ENCODE measurements around the gene PKNOX1.
"Not testable (repeated sequence)": the region's sequence is repeated elsewhere in the genome, so short reads cannot be mapped to it uniquely, and the experiment has no call there.

Gene PKNOX1

DNA sequence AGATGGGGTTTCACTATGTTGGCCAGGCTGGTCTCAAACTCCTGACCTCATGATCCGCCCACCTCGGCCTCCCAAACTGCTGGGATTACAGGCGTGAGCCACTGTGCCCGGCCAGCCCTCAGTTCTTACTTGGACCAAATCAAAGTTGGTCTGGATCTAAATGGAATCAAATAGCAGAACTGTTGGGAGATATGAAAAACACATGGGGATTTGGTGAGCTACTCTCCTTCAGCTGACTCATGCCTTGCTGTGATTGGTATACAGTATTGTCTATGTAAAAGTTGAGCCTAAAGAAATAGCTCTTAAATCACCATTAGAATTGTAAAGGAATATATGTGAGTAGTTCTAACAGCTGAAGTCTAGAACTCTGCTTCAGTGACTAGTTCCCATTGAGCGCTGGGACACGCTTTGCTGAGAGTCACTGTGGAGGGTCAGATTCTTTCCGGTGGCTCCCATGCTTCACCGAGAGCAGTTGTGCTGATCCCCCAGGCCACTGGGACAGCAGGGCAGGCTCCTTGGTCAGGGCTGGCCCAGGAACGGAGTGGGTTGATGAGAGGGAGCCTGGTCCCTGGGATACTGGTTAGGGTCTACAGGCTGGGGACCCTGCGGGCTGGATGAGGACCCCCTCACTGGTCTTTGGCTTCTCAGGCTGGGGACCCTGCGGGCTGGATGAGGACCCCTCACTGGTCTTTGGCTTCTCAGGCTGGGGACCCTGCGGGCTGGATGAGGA is 14.0 kb downstream of the PKNOX1 start:
- TF ChIP-seq, protein P1, sequence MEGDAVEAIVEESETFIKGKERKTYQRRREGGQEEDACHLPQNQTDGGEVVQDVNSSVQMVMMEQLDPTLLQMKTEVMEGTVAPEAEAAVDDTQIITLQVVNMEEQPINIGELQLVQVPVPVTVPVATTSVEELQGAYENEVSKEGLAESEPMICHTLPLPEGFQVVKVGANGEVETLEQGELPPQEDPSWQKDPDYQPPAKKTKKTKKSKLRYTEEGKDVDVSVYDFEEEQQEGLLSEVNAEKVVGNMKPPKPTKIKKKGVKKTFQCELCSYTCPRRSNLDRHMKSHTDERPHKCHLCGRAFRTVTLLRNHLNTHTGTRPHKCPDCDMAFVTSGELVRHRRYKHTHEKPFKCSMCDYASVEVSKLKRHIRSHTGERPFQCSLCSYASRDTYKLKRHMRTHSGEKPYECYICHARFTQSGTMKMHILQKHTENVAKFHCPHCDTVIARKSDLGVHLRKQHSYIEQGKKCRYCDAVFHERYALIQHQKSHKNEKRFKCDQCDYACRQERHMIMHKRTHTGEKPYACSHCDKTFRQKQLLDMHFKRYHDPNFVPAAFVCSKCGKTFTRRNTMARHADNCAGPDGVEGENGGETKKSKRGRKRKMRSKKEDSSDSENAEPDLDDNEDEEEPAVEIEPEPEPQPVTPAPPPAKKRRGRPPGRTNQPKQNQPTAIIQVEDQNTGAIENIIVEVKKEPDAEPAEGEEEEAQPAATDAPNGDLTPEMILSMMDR (IDR thresholded peaks at IDR 0.05; ENCODE audit: control insufficient read depth, insufficient read depth, low read depth, low read length, missing control alignments): no peak
- DNase-seq (ENCODE audit: low read depth): no peak
- no peak overlapping the region for H3K4me3 ChIP-seq (ENCODE audit: control insufficient read depth, low read depth, low read length)

DNA sequence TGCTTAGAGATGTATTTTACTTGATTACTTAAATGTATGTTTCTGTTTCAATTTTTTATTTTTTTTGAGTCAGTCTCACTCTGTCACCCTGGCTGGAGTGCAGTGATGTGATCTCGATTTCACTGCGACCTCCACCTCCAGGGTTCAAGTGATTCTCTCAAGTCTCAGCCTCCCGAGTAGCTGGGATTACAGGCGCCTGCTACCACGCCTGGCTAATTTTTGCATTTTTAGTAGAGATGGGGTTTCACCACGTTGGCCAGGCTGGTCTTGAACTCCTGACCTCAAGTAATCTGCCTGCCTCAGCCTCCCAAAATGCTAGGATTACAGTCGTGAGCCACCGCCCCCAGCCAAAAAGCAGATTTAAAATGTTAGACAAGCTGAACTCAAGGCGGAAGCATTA is 15.0 kb downstream of the PKNOX1 start:
- DNase-seq (ENCODE audit: low read depth); H3K4me3 ChIP-seq (ENCODE audit: control insufficient read depth, low read depth, low read length): not testable (repeated sequence)

DNA sequence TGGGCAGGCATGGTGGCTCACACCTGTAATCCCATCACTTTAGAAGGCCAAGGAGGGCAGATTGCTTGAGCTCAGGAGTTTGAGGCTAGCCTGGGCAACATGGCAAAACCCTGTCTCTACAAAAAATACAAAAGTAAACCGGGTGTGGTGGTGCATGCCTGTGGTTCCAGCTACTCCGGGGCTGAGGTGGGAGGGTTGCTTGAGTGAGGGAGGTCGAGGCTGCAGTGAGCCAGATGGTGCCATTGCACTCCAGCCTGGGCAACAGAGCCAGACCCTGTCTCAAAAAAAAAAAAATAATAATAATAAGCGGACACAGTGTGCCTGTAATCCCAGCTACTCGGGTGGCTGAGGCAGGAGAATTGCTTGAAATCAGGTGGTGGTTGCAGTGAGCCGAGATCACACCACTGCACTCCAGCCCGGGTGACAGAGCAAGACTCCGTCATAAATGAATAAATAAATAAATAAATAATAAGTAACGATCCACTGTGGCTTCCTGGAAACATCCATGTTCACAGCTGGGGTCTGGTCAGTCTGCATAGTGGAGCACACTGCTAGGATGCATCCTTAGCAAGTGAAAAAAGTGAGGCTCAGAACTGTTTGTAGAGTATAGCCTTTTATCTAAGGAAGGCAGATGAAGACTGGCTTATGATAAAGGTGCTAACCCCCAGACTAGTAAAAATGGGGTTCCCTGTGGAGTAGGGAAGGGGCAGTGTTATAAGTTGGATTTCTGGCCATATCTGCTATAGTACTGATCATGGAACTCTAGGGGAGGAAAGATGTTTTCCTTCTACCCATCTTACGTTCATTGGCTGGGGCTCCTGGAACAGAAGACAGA is 15.7 kb downstream of the PKNOX1 start:
- no peak for DNase-seq (ENCODE audit: low read depth)
- TF ChIP-seq, protein P1 (IDR thresholded peaks at IDR 0.05; ENCODE audit: control insufficient read depth, insufficient read depth, low read depth, low read length, missing control alignments): no peak
- H3K4me3 ChIP-seq (ENCODE audit: control insufficient read depth, low read depth, low read length): no peak overlapping the region

DNA sequence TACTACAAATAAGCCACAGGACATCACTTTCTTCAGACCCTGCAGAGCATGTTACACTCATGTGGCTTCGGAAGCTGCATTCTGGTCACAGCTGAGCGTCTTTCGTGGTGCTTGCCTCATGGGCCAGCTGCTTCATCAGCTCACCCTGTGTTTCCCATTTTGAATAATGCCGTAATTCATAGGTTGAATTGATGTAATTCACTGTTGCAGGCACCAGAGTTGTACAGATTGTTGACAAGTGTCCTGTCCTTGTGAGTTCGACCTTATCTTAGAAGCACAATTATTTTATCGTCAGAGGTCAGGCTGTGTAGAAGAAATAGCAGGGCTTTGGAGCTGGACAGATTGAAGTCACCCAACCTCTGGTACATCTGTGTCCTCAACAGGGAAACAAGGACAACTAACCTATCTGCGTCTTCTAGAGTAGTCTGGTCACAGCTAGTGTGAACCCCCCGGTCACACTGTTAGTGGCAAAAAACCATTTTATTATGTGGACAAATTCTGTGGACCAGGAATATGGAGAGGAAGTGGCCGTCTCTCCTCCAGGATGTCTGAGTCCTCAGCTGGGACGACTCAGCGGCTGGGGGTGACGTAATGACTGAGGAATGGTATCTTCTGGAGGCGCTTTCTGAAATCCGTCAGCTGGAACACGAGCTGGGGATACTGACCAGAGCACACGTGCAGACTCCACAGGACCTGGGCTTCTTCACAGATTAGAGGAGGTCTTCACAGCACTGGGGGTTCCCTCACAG is 17.8 kb downstream of the PKNOX1 start:
- H3K4me3 ChIP-seq (ENCODE audit: control insufficient read depth, low read depth, low read length): no peak overlapping the region
- TF ChIP-seq, protein P1 (IDR thresholded peaks at IDR 0.05; ENCODE audit: control insufficient read depth, insufficient read depth, low read depth, low read length, missing control alignments): no peak
- DNase-seq (ENCODE audit: low read depth): no peak

DNA sequence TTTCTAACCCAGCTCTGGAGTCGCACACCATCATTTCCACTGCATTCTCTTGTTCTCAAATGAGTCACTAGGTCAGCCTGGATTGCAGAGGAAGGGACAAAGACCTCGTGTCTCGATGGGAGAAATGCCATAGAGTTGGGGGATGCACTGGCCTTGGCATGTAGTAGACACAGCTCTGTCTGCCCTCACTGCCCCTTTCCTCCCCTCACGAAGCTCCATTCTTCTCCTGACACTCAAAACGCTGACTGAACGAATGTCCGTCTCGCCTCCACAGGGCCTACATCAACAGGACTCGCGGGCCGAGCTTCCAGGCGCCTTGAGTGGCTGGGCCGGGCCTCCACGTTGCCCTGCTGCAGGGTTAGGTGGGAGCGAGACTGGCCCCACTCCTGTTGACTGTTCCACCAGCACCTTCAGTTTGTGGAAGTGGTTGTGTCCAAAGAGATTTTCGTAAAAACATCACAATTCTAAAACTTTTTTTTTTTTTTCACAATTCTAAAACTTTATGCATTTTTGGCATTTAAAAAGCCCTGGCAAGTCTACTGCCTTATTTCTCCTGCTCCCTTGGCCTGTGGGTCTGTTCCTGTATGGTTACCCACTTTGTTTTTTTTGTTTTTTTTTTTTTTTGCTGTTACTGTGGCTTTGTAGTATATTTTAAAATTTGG is 18.8 kb downstream of the PKNOX1 start:
- H3K4me3 ChIP-seq (ENCODE audit: control insufficient read depth, low read depth, low read length): no peak overlapping the region
- no peak for DNase-seq (ENCODE audit: low read depth)
- TF ChIP-seq, protein P1 (IDR thresholded peaks at IDR 0.05; ENCODE audit: control insufficient read depth, insufficient read depth, low read depth, low read length, missing control alignments): no peak

DNA sequence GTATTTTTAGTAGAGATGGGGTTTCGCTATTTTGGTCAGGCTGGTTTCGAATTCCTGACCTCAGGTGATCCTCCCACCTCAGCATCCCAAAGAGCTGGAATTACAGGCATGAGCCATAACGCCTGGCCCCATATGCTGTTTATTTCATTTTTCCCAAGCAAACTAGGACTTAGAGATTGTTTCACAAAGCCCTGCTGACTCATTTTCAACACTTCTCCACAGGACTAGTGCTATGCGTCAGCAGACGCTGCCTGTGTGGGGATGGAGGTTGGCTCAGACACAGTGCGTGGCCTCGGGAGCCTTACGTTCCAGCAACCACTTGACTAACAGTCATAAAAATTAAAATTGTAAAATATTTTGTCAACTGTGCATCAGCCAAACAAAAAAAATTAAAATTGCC is 22.7 kb downstream of the PKNOX1 start:
- TF ChIP-seq, protein P1 (IDR thresholded peaks at IDR 0.05; ENCODE audit: control insufficient read depth, insufficient read depth, low read depth, low read length, missing control alignments): no peak
- no peak overlapping the region for H3K4me3 ChIP-seq (ENCODE audit: control insufficient read depth, low read depth, low read length)
- DNase-seq (ENCODE audit: low read depth): peak; percentile 91

DNA sequence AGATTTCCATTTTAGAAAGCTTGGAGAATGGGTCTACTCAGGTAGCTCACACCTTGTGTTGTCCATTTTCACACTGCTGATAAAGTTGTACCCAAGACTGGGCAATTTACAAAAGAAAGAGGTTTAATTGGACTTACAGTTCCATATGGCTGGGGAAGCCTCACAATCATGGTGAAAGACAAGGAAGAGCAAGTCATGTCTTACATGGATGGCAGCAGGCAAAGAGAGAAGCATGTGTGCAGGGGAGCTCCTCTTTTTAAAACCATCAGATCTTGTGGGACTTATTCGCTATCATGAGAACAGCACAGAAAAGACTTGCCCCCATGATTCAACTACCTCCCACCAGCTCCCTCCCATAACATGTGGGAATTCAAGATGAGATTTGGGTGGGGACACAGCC is 23.6 kb downstream of the PKNOX1 start:
- DNase-seq (ENCODE audit: low read depth); H3K4me3 ChIP-seq (ENCODE audit: control insufficient read depth, low read depth, low read length): not testable (repeated sequence)

DNA sequence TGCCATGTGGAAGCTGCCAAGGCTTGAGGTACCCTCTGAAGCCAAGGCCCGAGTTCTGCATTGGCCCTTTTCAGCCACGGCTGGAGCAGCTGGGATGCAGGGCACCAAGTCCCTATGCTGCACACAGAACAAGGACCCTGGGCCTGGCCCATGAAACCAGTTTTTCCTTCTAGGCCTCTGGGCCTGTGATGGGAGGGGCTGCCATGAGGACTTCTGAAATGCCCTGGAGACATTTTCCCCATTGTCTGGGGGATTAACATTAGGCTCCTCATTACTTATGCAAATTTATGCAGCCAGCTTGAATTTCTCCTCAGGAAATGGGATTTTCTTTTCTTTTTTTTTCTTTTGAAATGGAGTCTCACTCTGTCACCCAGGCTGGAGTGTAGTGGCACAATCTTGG is 24.8 kb downstream of the PKNOX1 start:
- H3K4me3 ChIP-seq (ENCODE audit: control insufficient read depth, low read depth, low read length): not testable (repeated sequence)

DNA sequence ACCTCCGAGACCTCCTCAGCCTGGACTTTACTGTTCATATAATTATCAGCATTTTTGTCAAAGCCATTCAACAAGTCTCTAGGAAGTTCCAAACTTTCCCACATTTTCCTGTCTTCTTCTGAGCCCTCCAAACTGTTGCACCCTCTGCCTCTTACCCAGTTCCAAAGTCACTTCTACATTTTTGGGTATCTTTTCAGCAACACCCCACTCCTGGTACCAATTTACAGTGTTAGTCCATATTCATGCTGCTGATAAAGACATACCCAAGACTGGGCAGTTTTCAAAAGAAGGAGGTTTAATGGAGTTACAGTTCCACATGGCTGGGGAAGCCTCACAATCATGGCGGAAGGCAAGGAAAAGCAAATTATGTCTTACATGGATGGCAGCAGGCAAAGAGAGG is 25.7 kb downstream of the PKNOX1 start:
- H3K4me3 ChIP-seq (ENCODE audit: control insufficient read depth, low read depth, low read length); DNase-seq (ENCODE audit: low read depth): not testable (repeated sequence)

More for the DNA sequence above, 24.8 kb downstream of the PKNOX1 start:
- not testable (repeated sequence) for DNase-seq (ENCODE audit: low read depth)
